ENCODE measurements around the gene CACNG1. TPM values are rescaled to one million over a fixed set of nuclear protein-coding genes. Genes with fewer than 3 reads are reported as not detected.

The CACNG1 gene
- polyA plus RNA-seq, 2 of the 4 experiments (the other 2 are of a cell fraction), result 0.15 TPM; not detected in 1

- TF ChIP-seq NPAS2 (CRISPR knock-in tag; IDR thresholded peaks at IDR 0.05; ENCODE audit: borderline replicate concordance), result no peak
These were observed 9.7 kb downstream of the CACNG1 start (continued) for GRCh38 chr17:67054011-67054591.

GRCh38 chr17:67054608-67055007 lies 10.3 kb downstream of the CACNG1 start:
- ChIA-PET POLR2A (no interaction called here), CTCF (interaction anchor here (1.0 to 1.5 kb wide), 4 partner anchors 13 to 77 kb away, joined by 3 read pairs; no protein-coding TSS in a partner anchor)
- Histone ChIP-seq H3K9me3 (peaks cover 7% of the 10 kb centered on the region), H3K4me1 (no peaks in the 10 kb centered on the region), H3K27ac (no peak overlapping the region), H3K4me2 (no peak overlapping the region), H3K4me3 (no peak overlapping the region)
- no peak for TF ChIP-seq HMGXB4 (CRISPR knock-in tag; IDR thresholded peaks at IDR 0.05; ENCODE audit: borderline replicate concordance)
- 79% methylated on average over 5 of the region's 5 CpGs for WGBS (ENCODE audit: missing lambda C conversion rate)
- no peak for DNase-seq (ENCODE audit: low read depth in 1 of 2, low spot score in 1 of 2)
- ATAC-seq, result no peak
- peak; percentile 72 for FAIRE-seq

- POLR2A ChIA-PET, result no interaction called here
- CTCF ChIA-PET, result interaction anchor here (1.0 to 1.5 kb wide), 3 partner anchors 13 to 78 kb away, joined by 3 read pairs; no protein-coding TSS in a partner anchor
These were observed 10.7 kb downstream of the CACNG1 start for GRCh38 chr17:67055041-67055443.

More at GRCh38 chr17:67055041-67055443, 10.7 kb downstream of the CACNG1 start:
- DNase-seq (ENCODE audit: low read depth in 1 of 2, low spot score in 1 of 2) (no peak), FAIRE-seq (no peak), ATAC-seq (no peak)
- Histone ChIP-seq H3K4me2 (no peak overlapping the region), H3K9me3 (peaks cover 3% of the 10 kb centered on the region; the same call in 1 of the 3 replicates), H3K27ac (no peak overlapping the region), H3K4me3 (no peak overlapping the region), H3K4me1 (no peaks in the 10 kb centered on the region)
- 84% methylated on average over 19 of the region's 19 CpGs for WGBS (ENCODE audit: missing lambda C conversion rate)
- TF ChIP-seq GATA3 (IDR thresholded peaks at IDR 0.05; ENCODE audit: borderline replicate concordance), result no peak
- TF ChIP-seq REST (IDR thresholded peaks at IDR 0.05), result no peak
- no peak for TF ChIP-seq CTCF (IDR thresholded peaks at IDR 0.05)
- no peak for TF ChIP-seq NFE2L2 (conservative IDR thresholded peaks at IDR 0.05; ENCODE audit: low read length)
- no peak for TF ChIP-seq EHMT2 (IDR thresholded peaks at IDR 0.05; ENCODE audit: low read depth)
- no peak for TF ChIP-seq TFCP2L1 (CRISPR knock-in tag; IDR thresholded peaks at IDR 0.05)
- TF ChIP-seq RNF2 (IDR thresholded peaks at IDR 0.05; ENCODE audit: borderline replicate concordance, low read depth), result no peak
- no peak for TF ChIP-seq HDAC2 (IDR thresholded peaks at IDR 0.05)

Measured in A549 (cell line).